Vagina (tissue), 2 donors: Measurements from ENCODE around the gene DROSHA.

ENCODE experiments used
- CTCF ChIP-seq, 3 experiments: fragments of 450-650 bp in 2 of 3; fragments of 200-600 bp in 1 of 3; sonication (generic) in 1 of 3; IDR thresholded peaks; one replicate each; pipeline ENCODE4 v1.5.1; 2017 to 2019; ENCODE audit warnings: antibody characterized with exemption in 3 of 3, mild to moderate bottlenecking in 2 of 3, moderate library complexity in 2 of 3
- POLR2A ChIP-seq, 2 donors: fragments of 450-650 bp; IDR thresholded peaks; one replicate each; pipeline ENCODE4 v1.6.1; 2017; ENCODE audit warnings: antibody characterized with exemption in 2 of 2, mild to moderate bottlenecking in 2 of 2, moderate library complexity in 2 of 2

- TF ChIP-seq CTCF (IDR thresholded peaks at IDR 0.05) (no peak), POLR2A (IDR thresholded peaks at IDR 0.05) (no peak)
Measured at GRCh38 chr5:31401691-31402090, 130.2 kb downstream of the DROSHA start.
